OCI-LY1 (cell line): Measurements from ENCODE around the gene HSPA1B.

Experiments
- H2AFZ ChIP-seq: fragments of 200-600 bp; sonication (generic), shearing (Covaris generic); 2 replicates; pipeline ENCODE4 v1.6.0; 2014; ENCODE audit warnings: antibody characterized with exemption, mild to moderate bottlenecking, low read length
- H3F3A ChIP-seq: fragments of 200-600 bp; sonication (generic), shearing (Covaris generic); 2 replicates; pipeline ENCODE4 v1.6.0; 2014; ENCODE audit warnings: mild to moderate bottlenecking, antibody characterized with exemption, low read length, moderate library complexity; ENCODE audit not compliant: insufficient read depth
- H3K27ac ChIP-seq: fragments of 200-600 bp; sonication (generic); 2 replicates; pipeline ENCODE4 v1.5.1; 2014; ENCODE audit warnings: low read length, mixed run types, mild to moderate bottlenecking, low read depth; ENCODE audit not compliant: poor library complexity, severe bottlenecking
- H3K27me3 ChIP-seq: fragments of 200-600 bp; sonication (generic); 2 replicates; pipeline ENCODE4 v1.6.0; 2014; ENCODE audit warnings: antibody characterized with exemption, mild to moderate bottlenecking, low read length, moderate library complexity; ENCODE audit not compliant: insufficient read depth
- H3K36me3 ChIP-seq: fragments of 200-600 bp; sonication (generic); 2 replicates; pipeline ENCODE4 v1.6.1; 2014; ENCODE audit warnings: mild to moderate bottlenecking, antibody characterized with exemption, low read length, moderate library complexity, mixed read lengths; ENCODE audit not compliant: insufficient read depth
- H3K4me1 ChIP-seq: fragments of 200-600 bp; sonication (generic); 2 replicates; pipeline ENCODE4 v1.5.1; 2014; ENCODE audit warnings: mild to moderate bottlenecking, low read length, moderate library complexity; ENCODE audit not compliant: insufficient read depth, severe bottlenecking
- H3K4me2 ChIP-seq: fragments of 200-600 bp; sonication (generic), shearing (Covaris generic); 2 replicates; pipeline ENCODE4 v1.6.1; 2014; ENCODE audit warnings: low read length
- H3K4me3 ChIP-seq: fragments of 200-600 bp; sonication (generic); 2 replicates; pipeline ENCODE4 v1.5.1; 2014; ENCODE audit warnings: low read length, low read depth, mild to moderate bottlenecking, mixed read lengths; ENCODE audit not compliant: poor library complexity, severe bottlenecking
- H3K79me2 ChIP-seq: fragments of 200-600 bp; shearing (Covaris generic); 2 replicates; pipeline ENCODE4 v1.6.1; 2016; ENCODE audit warnings: mixed run types, low read length, mixed read lengths; ENCODE audit not compliant: insufficient read depth
- H3K9ac ChIP-seq: fragments of 200-600 bp; sonication (generic), shearing (Covaris generic); 2 replicates; pipeline ENCODE4 v1.6.1; 2014; ENCODE audit warnings: mild to moderate bottlenecking, low read length, mixed read lengths
- H3K9me2 ChIP-seq: fragments of 200-600 bp; sonication (generic), shearing (Covaris generic); 2 replicates; pipeline ENCODE4 v1.6.1; 2014; ENCODE audit warnings: low read depth, mild to moderate bottlenecking, low read length, mixed read lengths
- H3K9me3 ChIP-seq: fragments of 200-600 bp; shearing (Covaris generic); 2 replicates; pipeline ENCODE4 v1.6.1; 2014; ENCODE audit warnings: low read length, mixed read lengths
- H4K20me1 ChIP-seq: fragments of 200-600 bp; sonication (generic), shearing (Covaris generic); 2 replicates; pipeline ENCODE4 v1.6.0; 2016; ENCODE audit warnings: mild to moderate bottlenecking, low read length; ENCODE audit not compliant: insufficient read depth
- EZH2 ChIP-seq: fragments of 200-600 bp; sonication (generic), shearing (Covaris generic); IDR thresholded peaks from 2 replicates; pipeline ENCODE4 v1.8.0; 2017; ENCODE audit warnings: borderline replicate concordance, mixed run types, mild to moderate bottlenecking, antibody characterized with exemption, low read length, moderate library complexity, mixed read lengths
- TF ChIP-seq, protein P1 (sequence below): fragments of 200-600 bp; sonication (generic), shearing (Covaris generic); IDR thresholded peaks from 2 replicates; pipeline ENCODE4 v1.5.1; 2017; ENCODE audit warnings: mild to moderate bottlenecking, antibody characterized with exemption, low read length, moderate library complexity, mixed read lengths

HSPA1B gene

DNA sequence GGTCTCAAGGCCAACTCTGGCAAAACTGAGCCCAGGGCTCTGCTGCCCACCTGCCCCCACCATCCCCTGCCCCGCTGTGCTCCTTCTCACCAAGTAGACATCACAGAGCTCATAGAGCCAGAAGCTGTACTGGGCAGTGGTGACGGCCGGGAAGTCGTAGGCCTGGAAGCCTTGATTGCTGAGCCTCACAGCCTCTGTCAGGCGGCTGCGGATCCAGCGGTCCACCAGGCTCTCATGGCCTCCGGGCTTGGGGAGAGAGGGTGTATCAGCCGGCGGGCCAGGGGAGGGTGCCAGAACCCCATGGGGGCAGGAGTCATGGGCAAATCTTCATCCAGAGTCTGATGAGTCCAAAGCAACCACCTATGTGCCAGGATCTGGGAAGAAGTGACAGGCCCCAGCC, 47.6 kb upstream of the HSPA1B start:
- no peaks in the 10 kb centered on the region for H3K79me2 ChIP-seq
- TF ChIP-seq, protein P1, sequence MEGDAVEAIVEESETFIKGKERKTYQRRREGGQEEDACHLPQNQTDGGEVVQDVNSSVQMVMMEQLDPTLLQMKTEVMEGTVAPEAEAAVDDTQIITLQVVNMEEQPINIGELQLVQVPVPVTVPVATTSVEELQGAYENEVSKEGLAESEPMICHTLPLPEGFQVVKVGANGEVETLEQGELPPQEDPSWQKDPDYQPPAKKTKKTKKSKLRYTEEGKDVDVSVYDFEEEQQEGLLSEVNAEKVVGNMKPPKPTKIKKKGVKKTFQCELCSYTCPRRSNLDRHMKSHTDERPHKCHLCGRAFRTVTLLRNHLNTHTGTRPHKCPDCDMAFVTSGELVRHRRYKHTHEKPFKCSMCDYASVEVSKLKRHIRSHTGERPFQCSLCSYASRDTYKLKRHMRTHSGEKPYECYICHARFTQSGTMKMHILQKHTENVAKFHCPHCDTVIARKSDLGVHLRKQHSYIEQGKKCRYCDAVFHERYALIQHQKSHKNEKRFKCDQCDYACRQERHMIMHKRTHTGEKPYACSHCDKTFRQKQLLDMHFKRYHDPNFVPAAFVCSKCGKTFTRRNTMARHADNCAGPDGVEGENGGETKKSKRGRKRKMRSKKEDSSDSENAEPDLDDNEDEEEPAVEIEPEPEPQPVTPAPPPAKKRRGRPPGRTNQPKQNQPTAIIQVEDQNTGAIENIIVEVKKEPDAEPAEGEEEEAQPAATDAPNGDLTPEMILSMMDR: no peak
- no peak for TF ChIP-seq EZH2
- H2AFZ ChIP-seq: no peak overlapping the region
- H3K4me2 ChIP-seq: no peak overlapping the region
- H3K36me3 ChIP-seq: peaks cover 74% of the 10 kb centered on the region
- H3K27me3 ChIP-seq: no peaks in the 10 kb centered on the region
- no peaks in the 10 kb centered on the region for H3K9me3 ChIP-seq
- H3K4me3 ChIP-seq: no peak overlapping the region
- no peaks in the 10 kb centered on the region for H3K9me2 ChIP-seq
- no peak overlapping the region for H3K9ac ChIP-seq
- no peak overlapping the region for H3K27ac ChIP-seq
- H3F3A ChIP-seq: no peaks in the 10 kb centered on the region
- peaks cover 9% of the 10 kb centered on the region for H3K4me1 ChIP-seq
- H4K20me1 ChIP-seq: no peaks in the 10 kb centered on the region

GRCh38 chr6:31780507-31781243, 46.9 kb upstream of the HSPA1B start:
- Histone ChIP-seq H3K27ac (no peak overlapping the region), H3K9ac (no peak overlapping the region), H3K4me2 (no peak overlapping the region), H3K9me3 (no peaks in the 10 kb centered on the region), H3K27me3 (no peaks in the 10 kb centered on the region), H3K36me3 (peaks cover 81% of the 10 kb centered on the region), H4K20me1 (no peaks in the 10 kb centered on the region), H3F3A (no peaks in the 10 kb centered on the region), H3K4me1 (peaks cover 9% of the 10 kb centered on the region), H3K9me2 (no peaks in the 10 kb centered on the region), H3K4me3 (no peak overlapping the region), H3K79me2 (no peaks in the 10 kb centered on the region), H2AFZ (no peak overlapping the region)
- no peak for TF ChIP-seq EZH2
- TF ChIP-seq, protein P1: no peak

GRCh38 chr6:31781244-31782125, 46.1 kb upstream of the HSPA1B start:
- Histone ChIP-seq H3F3A (no peaks in the 10 kb centered on the region), H3K79me2 (no peaks in the 10 kb centered on the region), H4K20me1 (no peaks in the 10 kb centered on the region), H3K4me2 (no peak overlapping the region), H2AFZ (no peak overlapping the region), H3K36me3 (peaks cover 89% of the 10 kb centered on the region), H3K9me3 (no peaks in the 10 kb centered on the region), H3K9ac (no peak overlapping the region), H3K4me1 (peaks cover 9% of the 10 kb centered on the region), H3K27me3 (no peaks in the 10 kb centered on the region), H3K4me3 (no peak overlapping the region), H3K9me2 (no peaks in the 10 kb centered on the region), H3K27ac (no peak overlapping the region)
- TF ChIP-seq EZH2: no peak
- TF ChIP-seq, protein P1: no peak
